Gastrocnemius medialis (tissue), 4 donors: Measurements from ENCODE around the gene MRPS25.

Experiments used
- POLR2A ChIP-seq, 2 donors: fragments of 450-650 bp; IDR thresholded peaks; one replicate each; pipeline ENCODE4 v1.6.1; 2017; ENCODE audit warnings: antibody characterized with exemption in 2 of 2, mild to moderate bottlenecking in 2 of 2, moderate library complexity in 2 of 2
- TF ChIP-seq, protein P1 (sequence below), 5 experiments: fragments of 450-650 bp in 3 of 5; fragments of 200-600 bp in 2 of 5; sonication (generic) in 2 of 5; IDR thresholded peaks in 4 of 5; conservative IDR thresholded peaks in 1 of 5; 1 replicate in 4 of 5; 2 replicates in 1 of 5; pipeline ENCODE4 v1.5.1; 2016 to 2019; ENCODE audit warnings: antibody characterized with exemption in 5 of 5, mild to moderate bottlenecking in 3 of 5, moderate library complexity in 3 of 5

GRCh38 chr3:15009167-15009566 lies 55.9 kb downstream of the MRPS25 start:
- TF ChIP-seq, protein P1, sequence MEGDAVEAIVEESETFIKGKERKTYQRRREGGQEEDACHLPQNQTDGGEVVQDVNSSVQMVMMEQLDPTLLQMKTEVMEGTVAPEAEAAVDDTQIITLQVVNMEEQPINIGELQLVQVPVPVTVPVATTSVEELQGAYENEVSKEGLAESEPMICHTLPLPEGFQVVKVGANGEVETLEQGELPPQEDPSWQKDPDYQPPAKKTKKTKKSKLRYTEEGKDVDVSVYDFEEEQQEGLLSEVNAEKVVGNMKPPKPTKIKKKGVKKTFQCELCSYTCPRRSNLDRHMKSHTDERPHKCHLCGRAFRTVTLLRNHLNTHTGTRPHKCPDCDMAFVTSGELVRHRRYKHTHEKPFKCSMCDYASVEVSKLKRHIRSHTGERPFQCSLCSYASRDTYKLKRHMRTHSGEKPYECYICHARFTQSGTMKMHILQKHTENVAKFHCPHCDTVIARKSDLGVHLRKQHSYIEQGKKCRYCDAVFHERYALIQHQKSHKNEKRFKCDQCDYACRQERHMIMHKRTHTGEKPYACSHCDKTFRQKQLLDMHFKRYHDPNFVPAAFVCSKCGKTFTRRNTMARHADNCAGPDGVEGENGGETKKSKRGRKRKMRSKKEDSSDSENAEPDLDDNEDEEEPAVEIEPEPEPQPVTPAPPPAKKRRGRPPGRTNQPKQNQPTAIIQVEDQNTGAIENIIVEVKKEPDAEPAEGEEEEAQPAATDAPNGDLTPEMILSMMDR (IDR thresholded peaks at IDR 0.05 in 4 of 5, conservative IDR thresholded peaks at IDR 0.05 in 1 of 5) = no peak
- TF ChIP-seq POLR2A (IDR thresholded peaks at IDR 0.05) = no peak
